Muscle layer of colon (tissue), 2 donors: Measurements from ENCODE around the gene NOP9.
A peak's percentile ranks its signal among the peaks of the same experiment; 100 is the strongest.

ENCODE experiments used
- H3K27ac ChIP-seq: one replicate; pipeline ENCODE4 v1.7.0; 2013; ENCODE audit warnings: low read depth, mild to moderate bottlenecking, low read length, moderate library complexity
- H3K27me3 ChIP-seq, 2 donors: one replicate each; pipeline ENCODE4 v1.7.0; 2013; ENCODE audit warnings: low read length in 2 of 2, mild to moderate bottlenecking in 2 of 2; ENCODE audit not compliant: insufficient read depth in 2 of 2, control insufficient read depth in 1 of 2
- H3K36me3 ChIP-seq: one replicate; pipeline ENCODE4 v1.7.0; 2013; ENCODE audit warnings: mild to moderate bottlenecking, low read length; ENCODE audit not compliant: insufficient read depth
- H3K4me1 ChIP-seq: one replicate; pipeline ENCODE4 v1.7.0; 2013; ENCODE audit warnings: mild to moderate bottlenecking, low read length; ENCODE audit not compliant: insufficient read depth
- H3K4me3 ChIP-seq, 2 donors: one replicate each; pipeline ENCODE4 v1.7.0; 2013; ENCODE audit warnings: low read length in 2 of 2, low read depth in 1 of 2, mild to moderate bottlenecking in 1 of 2, moderate library complexity in 1 of 2
- H3K9ac ChIP-seq: one replicate; pipeline ENCODE4 v1.7.0; 2013; ENCODE audit warnings: low read length
- H3K9me3 ChIP-seq: one replicate; pipeline ENCODE4 v1.7.0; 2013; ENCODE audit warnings: mild to moderate bottlenecking, low read length
- donor health status: abdominal sarcoma.
- donor health status: Adenocarcinoma of cecum.

NOP9 gene

GRCh38 chr14:24289649-24290280 is 9.9 kb upstream of the NOP9 start:
- Histone ChIP-seq H3K9me3 (no peaks in the 10 kb centered on the region), H3K27ac (no peak overlapping the region), H3K4me3 (no peak overlapping the region), H3K27me3 (no peaks in the 10 kb centered on the region), H3K36me3 (peaks cover 35% of the 10 kb centered on the region), H3K4me1 (no peaks in the 10 kb centered on the region), H3K9ac (no peak overlapping the region)

GRCh38 chr14:24290746-24291145 is 8.9 kb upstream of the NOP9 start:
- Histone ChIP-seq H3K4me1 (no peaks in the 10 kb centered on the region), H3K4me3 (no peak overlapping the region), H3K9ac (no peak overlapping the region), H3K27me3 (no peaks in the 10 kb centered on the region), H3K9me3 (no peaks in the 10 kb centered on the region), H3K27ac (no peak overlapping the region), H3K36me3 (peaks cover 42% of the 10 kb centered on the region)

GRCh38 chr14:24291446-24292117 is 8.1 kb upstream of the NOP9 start:
- Histone ChIP-seq H3K4me3 (no peak overlapping the region), H3K36me3 (peaks cover 49% of the 10 kb centered on the region), H3K9me3 (no peaks in the 10 kb centered on the region), H3K27ac (no peak overlapping the region), H3K27me3 (no peaks in the 10 kb centered on the region), H3K4me1 (peaks cover 1% of the 10 kb centered on the region), H3K9ac (no peak overlapping the region)

- Histone ChIP-seq H3K9me3 (no peaks in the 10 kb centered on the region), H3K36me3 (peaks cover 49% of the 10 kb centered on the region), H3K27ac (no peak overlapping the region), H3K9ac (no peak overlapping the region), H3K4me3 (no peak overlapping the region), H3K4me1 (peaks cover 5% of the 10 kb centered on the region), H3K27me3 (no peaks in the 10 kb centered on the region)
These were observed 7.4 kb upstream of the NOP9 start for GRCh38 chr14:24292118-24292807.

GRCh38 chr14:24293525-24293924 is 6.1 kb upstream of the NOP9 start:
- Histone ChIP-seq H3K9ac (no peak overlapping the region), H3K4me3 (no peak overlapping the region), H3K36me3 (peaks cover 49% of the 10 kb centered on the region), H3K27me3 (no peaks in the 10 kb centered on the region), H3K4me1 (peaks cover 6% of the 10 kb centered on the region), H3K9me3 (no peaks in the 10 kb centered on the region), H3K27ac (no peak overlapping the region)

- no peaks in the 10 kb centered on the region for H3K9me3 ChIP-seq
- peaks cover 22% of the 10 kb centered on the region for H3K4me1 ChIP-seq
- peaks cover 32% of the 10 kb centered on the region for H3K36me3 ChIP-seq
- H3K27me3 ChIP-seq: no peaks in the 10 kb centered on the region
- no peak overlapping the region for H3K27ac ChIP-seq
- no peak overlapping the region for H3K9ac ChIP-seq
- H3K4me3 ChIP-seq: no peak overlapping the region
These were observed 3.1 kb upstream of the NOP9 start for GRCh38 chr14:24296341-24297157.

GRCh38 chr14:24297190-24297964 is 2.3 kb upstream of the NOP9 start:
- Histone ChIP-seq H3K27ac (no peak overlapping the region), H3K36me3 (peaks cover 32% of the 10 kb centered on the region), H3K9ac (no peak overlapping the region), H3K4me1 (peaks cover 22% of the 10 kb centered on the region), H3K27me3 (no peaks in the 10 kb centered on the region), H3K9me3 (no peaks in the 10 kb centered on the region), H3K4me3 (no peak overlapping the region)

GRCh38 chr14:24298892-24299254 is 777 bp upstream of the NOP9 start:
- Histone ChIP-seq H3K4me3 (peak overlapping the region; percentile 91 to 97), H3K27me3 (no peaks in the 10 kb centered on the region), H3K27ac (peak overlapping the region; percentile 97), H3K36me3 (peaks cover 43% of the 10 kb centered on the region), H3K4me1 (peaks cover 22% of the 10 kb centered on the region), H3K9ac (peak overlapping the region; percentile 92), H3K9me3 (no peaks in the 10 kb centered on the region)

- H3K4me3 ChIP-seq: peak overlapping the region; percentile 91 to 97
- peak overlapping the region; percentile 60 for H3K9ac ChIP-seq
- no peaks in the 10 kb centered on the region for H3K9me3 ChIP-seq
- H3K27me3 ChIP-seq: no peaks in the 10 kb centered on the region
- H3K4me1 ChIP-seq: peaks cover 22% of the 10 kb centered on the region
- H3K27ac ChIP-seq: peak overlapping the region; percentile 97
- peaks cover 54% of the 10 kb centered on the region for H3K36me3 ChIP-seq
These were observed 803 bp downstream of the NOP9 start for GRCh38 chr14:24300326-24300980.

- no peak overlapping the region for H3K9ac ChIP-seq
- no peaks in the 10 kb centered on the region for H3K9me3 ChIP-seq
- H3K27me3 ChIP-seq: no peaks in the 10 kb centered on the region
- H3K36me3 ChIP-seq: peaks cover 63% of the 10 kb centered on the region
- no peak overlapping the region for H3K27ac ChIP-seq
- H3K4me1 ChIP-seq: peaks cover 11% of the 10 kb centered on the region
- no peak overlapping the region for H3K4me3 ChIP-seq
These were observed 4.4 kb downstream of the NOP9 start for GRCh38 chr14:24304019-24304387.
